ENCODE data around the gene MDC1. TPM values are rescaled to one million over a fixed set of nuclear protein-coding genes. Genes with fewer than 3 reads are reported as not detected.

The MDC1 gene
- total RNA-seq, 1 donor from 2014 or later = 32.8 TPM

DNA sequence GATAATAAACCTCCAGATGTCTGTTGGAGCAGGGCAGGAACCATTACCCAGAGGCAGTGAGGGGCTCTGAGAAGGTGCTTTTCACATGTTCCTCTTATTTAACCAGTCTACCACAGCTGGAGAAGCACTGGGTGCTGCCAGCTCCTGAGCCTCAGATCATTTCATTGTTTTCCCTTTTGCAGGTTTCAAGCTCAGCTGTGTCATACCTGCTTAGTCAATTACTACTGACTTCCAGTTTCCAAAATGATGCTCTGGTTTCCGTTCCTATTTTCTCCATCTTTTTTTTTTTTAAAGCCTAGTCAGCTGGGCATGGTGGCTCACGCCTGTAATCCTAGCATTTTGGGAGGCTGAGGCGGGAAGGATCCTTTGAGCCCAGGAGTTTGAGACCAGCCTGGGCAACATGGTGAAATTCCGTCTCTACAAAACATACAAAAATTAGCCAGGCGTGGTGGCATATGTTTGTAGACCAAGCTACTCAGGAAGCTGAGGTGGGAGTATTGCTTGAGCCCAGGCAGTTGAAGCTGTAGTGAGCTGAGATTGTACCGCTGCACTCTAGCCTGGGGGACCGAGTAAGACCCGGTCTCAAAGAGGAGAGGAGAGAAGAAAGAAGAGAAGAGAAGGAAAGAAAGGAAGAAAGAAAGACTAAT, 18.7 kb upstream of the MDC1 start:
- peaks cover 36% of the 10 kb centered on the region for H3K4me1 ChIP-seq
- no peak overlapping the region for H3K27ac ChIP-seq
- DNase-seq (no peak), ATAC-seq (no peak)
- H3K36me3 ChIP-seq = peaks cover 92% of the 10 kb centered on the region
- TF ChIP-seq CTCF (IDR thresholded peaks at IDR 0.05) = no peak
- intact Hi-C loops (cut with DNase I) = no loop called here
- no peak overlapping the region for H3K4me3 ChIP-seq
- H3K9me3 ChIP-seq = no peaks in the 10 kb centered on the region
- H3K27me3 ChIP-seq = no peaks in the 10 kb centered on the region

DNA sequence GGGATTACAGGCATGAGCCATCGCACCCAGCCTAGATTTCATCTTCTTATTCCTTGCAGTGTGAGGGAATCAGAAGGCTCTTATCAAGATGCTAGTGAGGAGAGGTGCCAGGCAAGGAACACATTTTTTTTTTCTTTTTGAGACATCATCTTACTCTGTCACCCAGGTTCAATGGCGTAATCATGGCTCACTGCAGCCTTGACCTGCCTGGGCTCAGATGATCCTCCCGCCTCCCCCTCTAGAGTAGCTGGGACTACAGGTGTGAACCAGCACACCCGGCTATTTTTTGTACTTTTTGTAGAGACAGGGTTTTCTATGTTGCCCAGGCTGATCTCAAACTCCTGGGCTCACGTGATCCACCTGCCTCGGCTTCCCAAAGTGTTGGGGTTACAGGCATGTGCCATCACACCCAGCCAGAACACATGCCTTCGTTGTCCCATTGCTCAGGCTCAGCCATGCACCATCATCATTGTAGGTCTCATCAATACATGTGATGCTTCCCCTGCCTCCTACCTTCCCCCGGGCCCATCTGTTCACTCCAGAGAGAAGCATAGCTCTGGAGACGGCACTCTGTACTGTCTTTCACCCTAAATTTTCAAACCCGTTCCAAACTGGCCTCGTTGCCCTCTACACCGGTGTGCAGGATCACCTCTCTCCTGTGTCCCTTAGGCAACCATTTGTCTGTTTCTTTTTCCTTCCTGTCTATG, 15.3 kb upstream of the MDC1 start:
- ATAC-seq (no peak), DNase-seq (no peak)
- no peak for TF ChIP-seq CTCF (IDR thresholded peaks at IDR 0.05)
- H3K9me3 ChIP-seq = no peaks in the 10 kb centered on the region
- intact Hi-C loops (cut with DNase I) = no loop called here
- H3K27ac ChIP-seq = no peak overlapping the region
- no peaks in the 10 kb centered on the region for H3K27me3 ChIP-seq
- peaks cover 21% of the 10 kb centered on the region for H3K4me1 ChIP-seq
- H3K36me3 ChIP-seq = peaks cover 94% of the 10 kb centered on the region
- no peak overlapping the region for H3K4me3 ChIP-seq

DNA sequence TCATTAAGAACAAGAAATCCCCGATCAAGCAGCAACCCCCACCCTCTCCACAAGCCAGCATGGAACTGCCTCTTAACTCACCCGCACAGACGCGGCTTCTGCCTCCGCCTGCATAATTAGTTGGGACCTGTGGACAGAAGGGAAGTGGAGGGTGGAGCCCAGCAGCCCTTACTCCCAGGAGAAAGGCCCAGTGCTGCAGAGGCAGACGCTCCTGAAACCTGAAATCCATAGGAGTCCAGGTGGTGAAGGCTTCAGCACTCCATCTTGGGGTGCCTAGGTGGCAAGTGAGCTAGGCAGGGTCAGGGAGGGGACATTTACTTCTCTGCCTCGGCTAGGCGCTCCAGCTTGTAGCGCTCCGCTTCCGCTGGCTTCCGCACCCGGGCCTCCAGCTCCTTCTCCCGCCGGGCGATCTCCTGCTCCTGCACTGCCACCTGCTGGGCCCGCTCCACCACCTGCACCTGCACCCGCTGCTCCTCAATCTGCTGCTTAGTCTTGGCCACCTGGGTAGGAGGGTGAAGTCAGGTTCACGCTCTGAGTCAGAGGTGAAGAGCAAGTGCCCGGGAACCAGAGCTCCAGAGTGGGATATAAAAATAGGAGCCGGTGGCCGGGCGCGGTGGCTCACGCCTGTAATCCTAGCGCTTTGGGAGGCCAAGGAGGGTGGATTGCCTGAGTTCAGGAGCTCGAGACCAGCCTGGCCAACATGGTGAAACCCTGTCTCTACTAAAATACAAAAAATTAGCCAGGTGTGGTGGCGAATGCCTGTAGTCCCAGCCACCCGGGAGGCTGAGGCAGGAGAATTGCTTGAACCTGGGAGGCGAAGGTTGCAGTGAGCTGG, 13.7 kb upstream of the MDC1 start:
- peak; percentile 91 for DNase-seq
- TF ChIP-seq CTCF (IDR thresholded peaks at IDR 0.05) = peak; percentile 63
- Histone ChIP-seq H3K4me1 (peaks cover 9% of the 10 kb centered on the region), H3K27me3 (no peaks in the 10 kb centered on the region), H3K9me3 (no peaks in the 10 kb centered on the region), H3K4me3 (no peak overlapping the region), H3K27ac (peak overlapping the region; percentile 37), H3K36me3 (peaks cover 97% of the 10 kb centered on the region)
- ATAC-seq = peak; percentile 96
- intact Hi-C loops (cut with DNase I) = no loop called here

DNA sequence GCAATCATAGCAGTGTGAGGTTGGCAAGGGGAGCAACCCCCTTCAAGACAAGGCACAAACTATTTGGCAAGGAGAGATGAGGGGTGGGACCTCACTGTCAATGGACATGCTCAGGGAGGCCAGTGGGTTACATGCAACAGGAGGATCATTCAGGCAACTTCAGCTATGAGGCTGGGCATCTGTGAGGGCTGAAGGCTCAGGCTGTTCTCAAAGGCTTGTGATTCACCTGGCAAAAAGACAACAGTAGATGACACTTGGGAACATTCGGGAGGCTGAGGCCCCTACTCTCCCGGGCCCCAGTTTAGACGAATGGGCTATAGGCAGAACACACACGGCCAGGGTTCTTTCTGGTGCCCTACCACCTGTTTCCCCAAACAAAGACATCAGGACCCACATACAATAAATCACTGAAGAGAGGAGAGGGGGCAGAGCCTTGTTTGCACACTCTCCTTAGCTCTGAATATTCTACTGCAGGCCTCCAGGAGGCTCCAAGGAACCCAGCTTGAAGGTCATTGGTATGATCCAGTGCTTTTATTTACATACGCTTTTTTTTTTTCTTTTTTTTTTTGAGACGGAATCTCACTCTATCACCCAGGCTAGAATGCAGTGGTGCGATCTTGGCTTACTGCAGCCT, 11.0 kb upstream of the MDC1 start:
- Histone ChIP-seq H3K27ac (no peak overlapping the region), H3K4me3 (no peak overlapping the region), H3K4me1 (peaks cover 15% of the 10 kb centered on the region), H3K36me3 (peaks cover 97% of the 10 kb centered on the region), H3K9me3 (no peaks in the 10 kb centered on the region), H3K27me3 (no peaks in the 10 kb centered on the region)
- TF ChIP-seq CTCF (IDR thresholded peaks at IDR 0.05) = no peak
- DNase-seq (no peak), ATAC-seq (no peak)
- intact Hi-C loops (cut with DNase I) = no loop called here

DNA sequence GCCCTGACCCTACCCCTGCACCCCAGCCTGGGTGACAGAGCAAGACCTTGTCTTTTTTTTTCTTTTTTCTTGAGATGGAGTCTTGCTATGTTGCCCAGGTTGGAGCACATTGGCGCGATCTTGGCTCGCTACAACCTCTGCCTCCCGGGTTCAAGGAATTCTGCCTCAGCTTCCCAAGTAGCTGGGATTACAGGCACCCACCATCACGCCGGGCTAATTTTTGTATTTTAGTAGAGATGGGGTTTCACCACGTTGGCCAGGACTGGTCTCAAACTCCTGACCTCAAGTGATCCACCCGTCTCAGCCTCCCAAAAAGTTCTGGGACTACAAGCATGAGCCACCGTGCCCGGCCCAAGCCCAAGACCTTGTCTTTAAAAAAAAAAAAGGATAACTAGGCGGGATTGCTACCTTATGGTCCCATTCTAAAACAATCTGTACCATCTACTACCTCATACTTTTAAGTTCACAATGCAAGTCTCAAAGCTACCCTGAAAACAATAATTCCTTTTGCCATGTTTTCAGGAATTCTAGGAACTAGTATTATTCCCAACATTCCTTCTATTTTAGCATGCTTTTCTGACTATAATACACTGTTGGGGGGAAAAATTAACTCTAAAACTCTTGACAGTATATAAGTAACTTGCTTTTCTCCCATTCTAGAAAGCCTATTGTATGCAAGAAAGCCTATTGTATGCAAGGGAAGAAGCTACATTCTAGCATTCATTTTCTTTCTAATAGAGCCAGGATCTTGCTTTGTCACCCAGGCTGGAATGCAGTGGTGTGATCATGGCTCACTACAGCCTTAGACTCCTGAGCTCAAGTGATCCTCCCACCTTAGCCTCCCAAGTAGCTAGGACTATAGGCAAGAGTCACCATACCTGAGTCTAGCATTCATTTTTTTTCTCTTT, 9.7 kb upstream of the MDC1 start:
- intact Hi-C loops (cut with DNase I) = no loop called here
- Histone ChIP-seq H3K9me3 (no peaks in the 10 kb centered on the region), H3K36me3 (peaks cover 92% of the 10 kb centered on the region), H3K27ac (no peak overlapping the region), H3K27me3 (no peaks in the 10 kb centered on the region), H3K4me1 (peaks cover 27% of the 10 kb centered on the region), H3K4me3 (no peak overlapping the region)
- no peak for DNase-seq
- ATAC-seq = no peak
- TF ChIP-seq CTCF (IDR thresholded peaks at IDR 0.05) = no peak

Data from upper lobe of right lung (tissue), 1 donor.